ENCODE results near the gene PDPK1.

PDPK1 gene

GRCh38 chr16:2524339-2524938, 13.4 kb upstream of the PDPK1 start:
- no peak overlapping the region for H3K9ac ChIP-seq (ENCODE audit: low read length)

GRCh38 chr16:2526135-2526534, 11.7 kb upstream of the PDPK1 start:
- H3K9me2 ChIP-seq (ENCODE audit: low read depth, low read length) = no peaks in the 10 kb centered on the region
- no peak overlapping the region for H3K4me2 ChIP-seq (ENCODE audit: low read length)
- H4K20me1 ChIP-seq (ENCODE audit: insufficient read depth, low read length) = no peaks in the 10 kb centered on the region
- H2AFZ ChIP-seq (ENCODE audit: low read length) = no peak overlapping the region
- H3K4me3 ChIP-seq (ENCODE audit: low read depth, low read length, poor library complexity, severe bottlenecking) = no peak overlapping the region
- H3K4me1 ChIP-seq (ENCODE audit: insufficient read depth, low read length, severe bottlenecking) = peaks cover 7% of the 10 kb centered on the region
- peaks cover 47% of the 10 kb centered on the region; the same call in 1 of the 2 replicates for H3K36me3 ChIP-seq (ENCODE audit: insufficient read depth, low read length)
- no peaks in the 10 kb centered on the region for H3K79me2 ChIP-seq (ENCODE audit: insufficient read depth, low read length)
- no peaks in the 10 kb centered on the region for H3K9me3 ChIP-seq (ENCODE audit: low read length)
- TF ChIP-seq CTCF (IDR thresholded peaks at IDR 0.05; ENCODE audit: low read length) (no peak), EZH2 (IDR thresholded peaks at IDR 0.05; ENCODE audit: borderline replicate concordance, low read length) (no peak)
- H3K27ac ChIP-seq (ENCODE audit: low read depth, low read length, poor library complexity, severe bottlenecking) = no peak overlapping the region
- H3K27me3 ChIP-seq (ENCODE audit: insufficient read depth, low read length) = no peaks in the 10 kb centered on the region
- H3K9ac ChIP-seq (ENCODE audit: low read length) = no peak overlapping the region
- no peaks in the 10 kb centered on the region for H3F3A ChIP-seq (ENCODE audit: insufficient read depth, low read length)

More at GRCh38 chr16:2524339-2524938, 13.4 kb upstream of the PDPK1 start:
- Histone ChIP-seq H3K4me1 (ENCODE audit: insufficient read depth, low read length, severe bottlenecking) (peaks cover 9% of the 10 kb centered on the region), H3K9me3 (ENCODE audit: low read length) (no peaks in the 10 kb centered on the region), H3K79me2 (ENCODE audit: insufficient read depth, low read length) (no peaks in the 10 kb centered on the region), H3F3A (ENCODE audit: insufficient read depth, low read length) (no peaks in the 10 kb centered on the region), H3K36me3 (ENCODE audit: insufficient read depth, low read length) (peaks cover 43% of the 10 kb centered on the region; the same call in 1 of the 2 replicates), H3K27ac (ENCODE audit: low read depth, low read length, poor library complexity, severe bottlenecking) (no peak overlapping the region), H4K20me1 (ENCODE audit: insufficient read depth, low read length) (no peaks in the 10 kb centered on the region), H3K4me3 (ENCODE audit: low read depth, low read length, poor library complexity, severe bottlenecking) (no peak overlapping the region), H3K4me2 (ENCODE audit: low read length) (no peak overlapping the region), H2AFZ (ENCODE audit: low read length) (no peak overlapping the region), H3K9me2 (ENCODE audit: low read depth, low read length) (no peaks in the 10 kb centered on the region), H3K27me3 (ENCODE audit: insufficient read depth, low read length) (no peaks in the 10 kb centered on the region)
- no peak for TF ChIP-seq EZH2 (IDR thresholded peaks at IDR 0.05; ENCODE audit: borderline replicate concordance, low read length)
- no peak for TF ChIP-seq CTCF (IDR thresholded peaks at IDR 0.05; ENCODE audit: low read length)

GRCh38 chr16:2527071-2527783, 10.6 kb upstream of the PDPK1 start:
- TF ChIP-seq CTCF (IDR thresholded peaks at IDR 0.05; ENCODE audit: low read length) (no peak), EZH2 (IDR thresholded peaks at IDR 0.05; ENCODE audit: borderline replicate concordance, low read length) (no peak)
- Histone ChIP-seq H3K27me3 (ENCODE audit: insufficient read depth, low read length) (no peaks in the 10 kb centered on the region), H3K79me2 (ENCODE audit: insufficient read depth, low read length) (no peaks in the 10 kb centered on the region), H3K9ac (ENCODE audit: low read length) (no peak overlapping the region), H2AFZ (ENCODE audit: low read length) (no peak overlapping the region), H3K9me2 (ENCODE audit: low read depth, low read length) (no peaks in the 10 kb centered on the region), H4K20me1 (ENCODE audit: insufficient read depth, low read length) (no peaks in the 10 kb centered on the region), H3K27ac (ENCODE audit: low read depth, low read length, poor library complexity, severe bottlenecking) (no peak overlapping the region), H3F3A (ENCODE audit: insufficient read depth, low read length) (no peaks in the 10 kb centered on the region), H3K4me1 (ENCODE audit: insufficient read depth, low read length, severe bottlenecking) (peaks cover 8% of the 10 kb centered on the region), H3K36me3 (ENCODE audit: insufficient read depth, low read length) (peaks cover 45% of the 10 kb centered on the region; the same call in 1 of the 2 replicates), H3K9me3 (ENCODE audit: low read length) (no peaks in the 10 kb centered on the region), H3K4me2 (ENCODE audit: low read length) (no peak overlapping the region), H3K4me3 (ENCODE audit: low read depth, low read length, poor library complexity, severe bottlenecking) (no peak overlapping the region)

Data from OCI-LY1 (cell line).